Glutamatergic neuron (in vitro differentiated cells): Measurements from ENCODE around the gene PRPH. TPM values are rescaled to one million over a fixed set of nuclear protein-coding genes. Genes with fewer than 3 reads are reported as not detected.

Experiments used
- DNase-seq: peaks from one replicate; pipeline ENCODE4 v3.0.0; 2022
- H3K27ac Mint-ChIP-seq: one replicate; pipeline ENCODE4 v1.8.0; 2020; ENCODE audit warnings: mild to moderate bottlenecking, mixed read lengths, inconsistent platforms; ENCODE audit not compliant: unreplicated experiment
- H3K27me3 Mint-ChIP-seq: one replicate; pipeline ENCODE4 v1.8.0; 2020; ENCODE audit warnings: mild to moderate bottlenecking, moderate library complexity, mixed read lengths, inconsistent platforms; ENCODE audit not compliant: unreplicated experiment
- H3K36me3 Mint-ChIP-seq: one replicate; pipeline ENCODE4 v1.8.0; 2020; ENCODE audit warnings: mild to moderate bottlenecking, mixed read lengths, inconsistent platforms; ENCODE audit not compliant: unreplicated experiment
- H3K4me1 Mint-ChIP-seq: one replicate; pipeline ENCODE4 v1.8.0; 2020; ENCODE audit warnings: mild to moderate bottlenecking, low read depth, mixed read lengths, inconsistent platforms; ENCODE audit not compliant: unreplicated experiment
- H3K4me3 Mint-ChIP-seq: one replicate; pipeline ENCODE4 v1.8.0; 2020; ENCODE audit warnings: mild to moderate bottlenecking, mixed read lengths, inconsistent platforms; ENCODE audit not compliant: unreplicated experiment
- H3K9me3 Mint-ChIP-seq: one replicate; pipeline ENCODE4 v1.8.0; 2020; ENCODE audit warnings: mild to moderate bottlenecking, moderate library complexity, mixed read lengths, inconsistent platforms; ENCODE audit not compliant: unreplicated experiment
- CTCF ChIP-seq: fragments of 200-600 bp; sonication (generic); IDR thresholded peaks from one replicate; pipeline ENCODE4 v1.5.0; 2021; ENCODE audit not compliant: partially characterized antibody, unreplicated experiment
- total RNA-seq: library from RNA; stranded (reverse); fragmentation: NEBNext Ultra II Directional; extraction: Animal tissue kit (Norgen Biotek cat#: 25700); gene quantifications from one replicate; pipeline ENCODE4 v1.2.1, GENCODE V29; 2021; ENCODE audit not compliant: unreplicated experiment

Gene PRPH
- total RNA-seq, 1 donor from 2014 or later, result 2,189 TPM

DNA sequence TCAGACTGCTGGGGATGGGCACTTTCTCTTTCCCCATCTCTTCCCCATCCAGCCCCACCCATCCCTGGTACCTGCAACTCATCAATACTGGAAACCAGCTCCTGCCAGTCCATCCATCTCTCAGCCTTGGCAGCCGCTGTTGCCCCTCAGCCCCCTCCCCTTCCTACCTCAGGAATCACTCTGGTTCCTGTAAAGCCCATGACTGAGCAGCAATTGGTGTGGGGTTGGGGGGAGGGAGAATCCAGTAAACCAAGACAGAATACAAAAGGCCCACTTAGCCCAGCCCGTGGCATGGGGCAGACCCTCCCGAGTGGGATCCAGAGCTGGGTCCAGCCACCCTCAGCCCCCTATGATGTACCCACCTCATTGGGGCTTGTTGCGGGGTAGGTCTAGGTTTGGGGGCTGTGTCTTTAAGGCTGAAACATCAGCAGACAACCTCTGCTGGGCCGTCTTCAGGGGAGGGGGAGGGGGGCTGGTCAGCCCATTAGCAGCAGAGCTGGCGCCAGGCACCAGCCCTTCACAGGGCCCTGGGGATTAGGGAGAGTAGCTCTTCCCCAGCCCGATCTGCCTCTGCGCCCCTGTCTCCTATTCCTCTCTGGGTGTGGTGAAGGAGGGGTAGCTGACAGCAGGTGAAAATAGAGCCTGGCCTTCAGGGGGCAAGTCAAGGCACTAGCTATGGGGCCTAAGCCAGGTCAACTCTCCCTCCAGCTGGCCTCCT is 702 bp upstream of the PRPH start:
- Mint-ChIP-seq H3K9me3 (peaks cover 26% of the 10 kb centered on the region), H3K27me3 (peaks cover 31% of the 10 kb centered on the region), H3K27ac (peak overlapping the region; percentile 99), H3K36me3 (peaks cover 8% of the 10 kb centered on the region), H3K4me1 (peaks cover 12% of the 10 kb centered on the region), H3K4me3 (peak overlapping the region; percentile 93)
- no peak for TF ChIP-seq CTCF
- peak; percentile 84 for DNase-seq

DNA sequence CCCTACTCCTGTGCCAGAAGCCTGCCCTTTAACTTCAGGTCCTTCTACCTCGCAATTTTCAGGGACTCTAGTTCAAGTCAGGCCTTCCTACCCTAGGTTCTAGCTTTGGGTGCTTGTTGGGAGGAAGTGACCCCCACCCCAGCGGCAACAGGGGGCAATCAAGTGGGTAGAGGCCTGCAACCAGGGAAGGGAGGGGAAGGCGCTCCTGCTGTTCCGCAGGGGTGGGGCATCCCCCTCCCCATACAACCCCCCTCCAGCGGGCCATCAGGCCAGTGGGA is 204 bp upstream of the PRPH start:
- no peak for DNase-seq
- Mint-ChIP-seq H3K27ac (peak overlapping the region; percentile 99), H3K4me1 (peaks cover 12% of the 10 kb centered on the region), H3K4me3 (peak overlapping the region; percentile 93), H3K27me3 (peaks cover 31% of the 10 kb centered on the region), H3K36me3 (peaks cover 8% of the 10 kb centered on the region), H3K9me3 (peaks cover 26% of the 10 kb centered on the region)
- no peak for TF ChIP-seq CTCF

DNA sequence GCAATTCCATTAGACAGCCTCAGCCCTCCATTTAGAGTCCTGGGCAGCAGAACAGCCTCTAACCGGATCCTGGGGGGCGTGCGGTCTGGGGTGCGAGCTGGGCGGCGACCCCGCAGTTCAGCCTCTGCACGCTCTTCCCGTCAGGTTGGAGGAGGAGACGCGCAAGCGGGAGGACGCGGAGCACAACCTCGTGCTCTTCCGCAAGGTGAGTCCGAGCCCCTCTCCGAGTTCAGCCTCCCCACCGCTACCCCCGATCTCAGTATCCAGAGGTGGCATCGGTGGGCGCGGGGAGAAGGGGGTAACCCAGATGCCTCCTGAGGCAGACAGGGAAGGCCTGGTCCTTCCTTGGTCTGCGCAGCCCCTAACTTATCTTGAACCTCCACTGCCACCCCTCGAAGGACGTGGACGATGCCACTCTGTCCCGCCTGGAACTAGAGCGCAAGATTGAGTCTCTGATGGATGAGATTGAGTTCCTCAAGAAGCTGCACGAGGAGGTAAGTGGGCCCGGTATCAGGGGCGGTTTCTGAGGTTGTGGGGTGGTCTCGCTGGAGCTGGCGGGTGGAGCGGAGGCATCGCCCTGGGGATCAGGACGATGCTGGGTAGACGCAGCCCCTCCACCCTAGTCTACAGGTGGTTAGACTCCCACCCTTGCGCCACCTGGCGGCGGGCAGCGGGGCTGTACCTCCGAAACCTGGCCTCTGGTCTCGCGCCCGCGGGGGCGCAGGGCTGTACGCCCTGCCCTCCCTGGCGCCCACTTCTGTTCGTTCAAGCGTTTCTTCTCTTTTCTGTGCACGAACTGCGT is 1.3 kb downstream of the PRPH start:
- peak overlapping the region; percentile 87 for H3K27ac Mint-ChIP-seq
- H3K36me3 Mint-ChIP-seq, result peaks cover 8% of the 10 kb centered on the region
- H3K9me3 Mint-ChIP-seq, result peaks cover 26% of the 10 kb centered on the region
- peaks cover 12% of the 10 kb centered on the region for H3K4me1 Mint-ChIP-seq
- DNase-seq, result peak; percentile 86
- TF ChIP-seq CTCF, result peak; percentile 98
- peak overlapping the region; percentile 93 for H3K4me3 Mint-ChIP-seq
- H3K27me3 Mint-ChIP-seq, result peaks cover 31% of the 10 kb centered on the region

GRCh38 chr12:49296836-49297694 is 2.1 kb downstream of the PRPH start:
- peaks cover 22% of the 10 kb centered on the region for H3K9me3 Mint-ChIP-seq
- peaks cover 28% of the 10 kb centered on the region for H3K27me3 Mint-ChIP-seq
- peaks cover 8% of the 10 kb centered on the region for H3K36me3 Mint-ChIP-seq
- peak; percentile 72 for TF ChIP-seq CTCF
- H3K27ac Mint-ChIP-seq, result no peak overlapping the region
- peak overlapping the region; percentile 93 for H3K4me3 Mint-ChIP-seq
- DNase-seq, result peak; percentile 56
- peaks cover 9% of the 10 kb centered on the region for H3K4me1 Mint-ChIP-seq
